ENCODE data around the gene RANBP3L. TPM values are rescaled to one million over a fixed set of nuclear protein-coding genes. Genes with fewer than 3 reads are reported as not detected.

RANBP3L gene
- total and polyA plus RNA-seq, 4 donors = 0.33 to 9.2 (median 2.1) TPM

DNA sequence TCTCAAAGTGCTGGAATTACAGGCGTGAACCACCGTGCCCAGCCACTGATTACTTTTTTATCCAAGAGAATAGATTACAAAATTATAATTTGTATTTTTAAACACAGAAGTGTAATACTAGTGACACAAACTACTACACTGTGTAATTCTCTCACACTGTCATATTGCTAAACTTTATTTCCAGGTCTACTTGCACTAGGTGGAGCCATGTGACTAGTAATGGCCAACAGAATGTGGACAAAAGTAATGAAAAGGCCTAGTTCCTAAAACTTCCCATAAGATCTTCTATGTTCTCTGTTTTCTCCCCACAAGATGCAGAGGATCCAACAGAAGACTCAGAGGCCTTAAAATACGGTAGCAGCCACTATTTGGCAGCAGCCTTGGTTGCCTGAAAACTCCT lies 87.3 kb downstream of the RANBP3L start:
- Histone ChIP-seq H3K4me1 (ENCODE audit: control insufficient read depth in 4 of 4, insufficient read depth in 4 of 4, low read length in 3 of 4) (peaks cover 0 to 5% (median 0%) of the 10 kb centered on the region in 4 donors), H3K27me3 (ENCODE audit: control insufficient read depth in 4 of 4, insufficient read depth in 4 of 4, low read length in 3 of 4) (no peaks in the 10 kb centered on the region), H3K27ac (ENCODE audit: low read depth in 1 of 2, low read length in 2 of 2) (no peak overlapping the region), H3K9me3 (ENCODE audit: control insufficient read depth in 4 of 4, low read length in 3 of 4) (no peaks in the 10 kb centered on the region), H3K9ac (ENCODE audit: low read depth in 1 of 2, low read length in 2 of 2) (no peak overlapping the region), H3K36me3 (ENCODE audit: control insufficient read depth in 4 of 4, insufficient read depth in 3 of 4, low read depth in 1 of 4, low read length in 3 of 4) (peaks cover 4 to 64% (median 43%) of the 10 kb centered on the region in 4 donors), H3K4me3 (ENCODE audit: low read depth in 1 of 3, low read length in 3 of 3) (no peak overlapping the region)
- DNase-seq (ENCODE audit: low spot score) = no peak
- 94% methylated on average over 3 of the region's 3 CpGs for WGBS
- TF ChIP-seq TAF1 (conservative IDR thresholded peaks at IDR 0.05) (no peak), RAD21 (IDR thresholded peaks at IDR 0.05) (peak; percentile 51 to 67)
- TF ChIP-seq, protein P1, sequence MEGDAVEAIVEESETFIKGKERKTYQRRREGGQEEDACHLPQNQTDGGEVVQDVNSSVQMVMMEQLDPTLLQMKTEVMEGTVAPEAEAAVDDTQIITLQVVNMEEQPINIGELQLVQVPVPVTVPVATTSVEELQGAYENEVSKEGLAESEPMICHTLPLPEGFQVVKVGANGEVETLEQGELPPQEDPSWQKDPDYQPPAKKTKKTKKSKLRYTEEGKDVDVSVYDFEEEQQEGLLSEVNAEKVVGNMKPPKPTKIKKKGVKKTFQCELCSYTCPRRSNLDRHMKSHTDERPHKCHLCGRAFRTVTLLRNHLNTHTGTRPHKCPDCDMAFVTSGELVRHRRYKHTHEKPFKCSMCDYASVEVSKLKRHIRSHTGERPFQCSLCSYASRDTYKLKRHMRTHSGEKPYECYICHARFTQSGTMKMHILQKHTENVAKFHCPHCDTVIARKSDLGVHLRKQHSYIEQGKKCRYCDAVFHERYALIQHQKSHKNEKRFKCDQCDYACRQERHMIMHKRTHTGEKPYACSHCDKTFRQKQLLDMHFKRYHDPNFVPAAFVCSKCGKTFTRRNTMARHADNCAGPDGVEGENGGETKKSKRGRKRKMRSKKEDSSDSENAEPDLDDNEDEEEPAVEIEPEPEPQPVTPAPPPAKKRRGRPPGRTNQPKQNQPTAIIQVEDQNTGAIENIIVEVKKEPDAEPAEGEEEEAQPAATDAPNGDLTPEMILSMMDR (IDR thresholded peaks at IDR 0.05; ENCODE audit: low read depth, low read length, missing input control) = peak; percentile 14

DNA sequence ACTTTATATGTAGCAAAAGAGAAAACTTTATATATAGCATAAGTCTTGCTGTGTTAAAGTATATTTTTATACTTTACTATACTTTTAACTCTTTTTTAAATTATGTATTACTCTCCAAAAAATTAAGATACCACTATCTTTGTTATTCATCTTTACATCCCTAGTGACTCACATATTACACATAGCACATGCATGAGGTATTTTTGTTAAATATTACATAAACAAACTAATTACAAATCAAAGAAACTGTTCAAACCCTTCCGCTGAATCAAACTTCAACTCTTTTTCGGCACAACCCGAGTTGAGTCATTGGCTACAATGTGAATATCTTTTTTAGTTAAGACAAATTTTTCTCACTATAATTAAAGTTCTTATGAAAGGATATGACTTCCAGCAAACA lies 92.0 kb downstream of the RANBP3L start:
- peaks cover 4 to 59% (median 31%) of the 10 kb centered on the region in 4 donors for H3K36me3 ChIP-seq (ENCODE audit: control insufficient read depth in 4 of 4, insufficient read depth in 3 of 4, low read depth in 1 of 4, low read length in 3 of 4)

DNA sequence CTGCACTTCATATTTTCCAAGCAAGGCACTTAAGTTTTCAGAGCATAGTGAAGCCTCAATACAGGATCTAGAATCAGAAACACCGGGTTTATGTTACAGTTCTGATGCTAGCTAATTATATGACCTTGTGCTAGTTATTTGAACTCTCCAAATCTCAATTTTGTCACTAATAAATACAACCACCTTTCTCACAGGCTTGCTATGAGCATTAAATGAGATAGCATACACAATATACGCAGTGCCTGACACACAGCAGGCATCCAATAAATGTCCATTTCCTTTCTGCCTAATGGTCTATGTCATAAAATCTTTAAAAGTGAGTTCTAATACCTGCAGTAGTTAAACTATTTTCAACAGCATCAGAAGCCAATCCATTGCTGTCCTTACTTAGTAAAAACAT lies 92.9 kb downstream of the RANBP3L start:
- Histone ChIP-seq H3K9ac (ENCODE audit: low read depth in 1 of 2, low read length in 2 of 2) (no peak overlapping the region), H3K9me3 (ENCODE audit: control insufficient read depth in 4 of 4, low read length in 3 of 4) (no peaks in the 10 kb centered on the region), H3K27ac (ENCODE audit: low read depth in 1 of 2, low read length in 2 of 2) (no peak overlapping the region), H3K36me3 (ENCODE audit: control insufficient read depth in 4 of 4, insufficient read depth in 3 of 4, low read depth in 1 of 4, low read length in 3 of 4) (peaks cover 1 to 56% (median 30%) of the 10 kb centered on the region in 4 donors), H3K4me1 (ENCODE audit: control insufficient read depth in 4 of 4, insufficient read depth in 4 of 4, low read length in 3 of 4) (peaks cover 0 to 9% (median 5%) of the 10 kb centered on the region in 4 donors), H3K27me3 (ENCODE audit: control insufficient read depth in 4 of 4, insufficient read depth in 4 of 4, low read length in 3 of 4) (no peaks in the 10 kb centered on the region), H3K4me3 (ENCODE audit: low read depth in 1 of 3, low read length in 3 of 3) (no peak overlapping the region)
- no peak for DNase-seq (ENCODE audit: low spot score)
- WGBS = 98% methylated on average over 2 of the region's 2 CpGs
- TF ChIP-seq SP1 (IDR thresholded peaks at IDR 0.05) (no peak), EGR1 (IDR thresholded peaks at IDR 0.05; ENCODE audit: low read depth in 2 of 2) (no peak), TAF1 (conservative IDR thresholded peaks at IDR 0.05) (no peak), FOXA2 (IDR thresholded peaks at IDR 0.05) (no peak), RXRA (IDR thresholded peaks at IDR 0.05) (no peak)
- TF ChIP-seq, protein P2, sequence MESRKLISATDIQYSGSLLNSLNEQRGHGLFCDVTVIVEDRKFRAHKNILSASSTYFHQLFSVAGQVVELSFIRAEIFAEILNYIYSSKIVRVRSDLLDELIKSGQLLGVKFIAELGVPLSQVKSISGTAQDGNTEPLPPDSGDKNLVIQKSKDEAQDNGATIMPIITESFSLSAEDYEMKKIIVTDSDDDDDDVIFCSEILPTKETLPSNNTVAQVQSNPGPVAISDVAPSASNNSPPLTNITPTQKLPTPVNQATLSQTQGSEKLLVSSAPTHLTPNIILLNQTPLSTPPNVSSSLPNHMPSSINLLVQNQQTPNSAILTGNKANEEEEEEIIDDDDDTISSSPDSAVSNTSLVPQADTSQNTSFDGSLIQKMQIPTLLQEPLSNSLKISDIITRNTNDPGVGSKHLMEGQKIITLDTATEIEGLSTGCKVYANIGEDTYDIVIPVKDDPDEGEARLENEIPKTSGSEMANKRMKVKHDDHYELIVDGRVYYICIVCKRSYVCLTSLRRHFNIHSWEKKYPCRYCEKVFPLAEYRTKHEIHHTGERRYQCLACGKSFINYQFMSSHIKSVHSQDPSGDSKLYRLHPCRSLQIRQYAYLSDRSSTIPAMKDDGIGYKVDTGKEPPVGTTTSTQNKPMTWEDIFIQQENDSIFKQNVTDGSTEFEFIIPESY (IDR thresholded peaks at IDR 0.05) = no peak
- TF ChIP-seq, protein P1 (IDR thresholded peaks at IDR 0.05; ENCODE audit: low read depth, low read length, missing input control) = no peak
- TF ChIP-seq, protein P3, sequence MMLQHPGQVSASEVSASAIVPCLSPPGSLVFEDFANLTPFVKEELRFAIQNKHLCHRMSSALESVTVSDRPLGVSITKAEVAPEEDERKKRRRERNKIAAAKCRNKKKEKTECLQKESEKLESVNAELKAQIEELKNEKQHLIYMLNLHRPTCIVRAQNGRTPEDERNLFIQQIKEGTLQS (IDR thresholded peaks at IDR 0.05) = no peak
- TF ChIP-seq, protein P4, sequence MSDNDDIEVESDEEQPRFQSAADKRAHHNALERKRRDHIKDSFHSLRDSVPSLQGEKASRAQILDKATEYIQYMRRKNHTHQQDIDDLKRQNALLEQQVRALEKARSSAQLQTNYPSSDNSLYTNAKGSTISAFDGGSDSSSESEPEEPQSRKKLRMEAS (IDR thresholded peaks at IDR 0.05) = no peak

More for the DNA sequence above, 92.0 kb downstream of the RANBP3L start:
- Histone ChIP-seq H3K27me3 (ENCODE audit: control insufficient read depth in 4 of 4, insufficient read depth in 4 of 4, low read length in 3 of 4) (no peaks in the 10 kb centered on the region), H3K27ac (ENCODE audit: low read depth in 1 of 2, low read length in 2 of 2) (no peak overlapping the region), H3K4me3 (ENCODE audit: low read depth in 1 of 3, low read length in 3 of 3) (no peak overlapping the region), H3K9me3 (ENCODE audit: control insufficient read depth in 4 of 4, low read length in 3 of 4) (no peaks in the 10 kb centered on the region), H3K9ac (ENCODE audit: low read depth in 1 of 2, low read length in 2 of 2) (no peak overlapping the region), H3K4me1 (ENCODE audit: control insufficient read depth in 4 of 4, insufficient read depth in 4 of 4, low read length in 3 of 4) (peaks cover 0 to 9% (median 5%) of the 10 kb centered on the region in 4 donors)
- WGBS = 97% methylated on average over 3 of the region's 3 CpGs
- DNase-seq (ENCODE audit: low spot score) = no peak
- TF ChIP-seq, protein P4 (IDR thresholded peaks at IDR 0.05) = no peak
- TF ChIP-seq JUND (IDR thresholded peaks at IDR 0.05) = no peak
- no peak for TF ChIP-seq YY1 (IDR thresholded peaks at IDR 0.05)
- no peak for TF ChIP-seq RXRA (IDR thresholded peaks at IDR 0.05)
- TF ChIP-seq, protein P5, sequence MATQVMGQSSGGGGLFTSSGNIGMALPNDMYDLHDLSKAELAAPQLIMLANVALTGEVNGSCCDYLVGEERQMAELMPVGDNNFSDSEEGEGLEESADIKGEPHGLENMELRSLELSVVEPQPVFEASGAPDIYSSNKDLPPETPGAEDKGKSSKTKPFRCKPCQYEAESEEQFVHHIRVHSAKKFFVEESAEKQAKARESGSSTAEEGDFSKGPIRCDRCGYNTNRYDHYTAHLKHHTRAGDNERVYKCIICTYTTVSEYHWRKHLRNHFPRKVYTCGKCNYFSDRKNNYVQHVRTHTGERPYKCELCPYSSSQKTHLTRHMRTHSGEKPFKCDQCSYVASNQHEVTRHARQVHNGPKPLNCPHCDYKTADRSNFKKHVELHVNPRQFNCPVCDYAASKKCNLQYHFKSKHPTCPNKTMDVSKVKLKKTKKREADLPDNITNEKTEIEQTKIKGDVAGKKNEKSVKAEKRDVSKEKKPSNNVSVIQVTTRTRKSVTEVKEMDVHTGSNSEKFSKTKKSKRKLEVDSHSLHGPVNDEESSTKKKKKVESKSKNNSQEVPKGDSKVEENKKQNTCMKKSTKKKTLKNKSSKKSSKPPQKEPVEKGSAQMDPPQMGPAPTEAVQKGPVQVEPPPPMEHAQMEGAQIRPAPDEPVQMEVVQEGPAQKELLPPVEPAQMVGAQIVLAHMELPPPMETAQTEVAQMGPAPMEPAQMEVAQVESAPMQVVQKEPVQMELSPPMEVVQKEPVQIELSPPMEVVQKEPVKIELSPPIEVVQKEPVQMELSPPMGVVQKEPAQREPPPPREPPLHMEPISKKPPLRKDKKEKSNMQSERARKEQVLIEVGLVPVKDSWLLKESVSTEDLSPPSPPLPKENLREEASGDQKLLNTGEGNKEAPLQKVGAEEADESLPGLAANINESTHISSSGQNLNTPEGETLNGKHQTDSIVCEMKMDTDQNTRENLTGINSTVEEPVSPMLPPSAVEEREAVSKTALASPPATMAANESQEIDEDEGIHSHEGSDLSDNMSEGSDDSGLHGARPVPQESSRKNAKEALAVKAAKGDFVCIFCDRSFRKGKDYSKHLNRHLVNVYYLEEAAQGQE (IDR thresholded peaks at IDR 0.05) = no peak
- TF ChIP-seq GABPA (IDR thresholded peaks at IDR 0.05 in 1 of 2, conservative IDR thresholded peaks at IDR 0.05 in 1 of 2) = no peak
- TF ChIP-seq NR2F2 (IDR thresholded peaks at IDR 0.05) = no peak
- TF ChIP-seq, protein P3 (IDR thresholded peaks at IDR 0.05) = no peak

Measured in liver (tissue), 9 donors.